ENCODE measurements around the gene NFE2L3. TPM values are rescaled to one million over a fixed set of nuclear protein-coding genes. Genes with fewer than 3 reads are reported as not detected.
A peak's percentile ranks its signal among the peaks of the same experiment; 100 is the strongest.

NFE2L3 gene
- total and polyA plus RNA-seq, 9 of the 15 experiments (the other 6 are each of a cell fraction or from before 2014, with no cell fraction given) = 2.9 to 16.9 (median 12.4) TPM

DNA sequence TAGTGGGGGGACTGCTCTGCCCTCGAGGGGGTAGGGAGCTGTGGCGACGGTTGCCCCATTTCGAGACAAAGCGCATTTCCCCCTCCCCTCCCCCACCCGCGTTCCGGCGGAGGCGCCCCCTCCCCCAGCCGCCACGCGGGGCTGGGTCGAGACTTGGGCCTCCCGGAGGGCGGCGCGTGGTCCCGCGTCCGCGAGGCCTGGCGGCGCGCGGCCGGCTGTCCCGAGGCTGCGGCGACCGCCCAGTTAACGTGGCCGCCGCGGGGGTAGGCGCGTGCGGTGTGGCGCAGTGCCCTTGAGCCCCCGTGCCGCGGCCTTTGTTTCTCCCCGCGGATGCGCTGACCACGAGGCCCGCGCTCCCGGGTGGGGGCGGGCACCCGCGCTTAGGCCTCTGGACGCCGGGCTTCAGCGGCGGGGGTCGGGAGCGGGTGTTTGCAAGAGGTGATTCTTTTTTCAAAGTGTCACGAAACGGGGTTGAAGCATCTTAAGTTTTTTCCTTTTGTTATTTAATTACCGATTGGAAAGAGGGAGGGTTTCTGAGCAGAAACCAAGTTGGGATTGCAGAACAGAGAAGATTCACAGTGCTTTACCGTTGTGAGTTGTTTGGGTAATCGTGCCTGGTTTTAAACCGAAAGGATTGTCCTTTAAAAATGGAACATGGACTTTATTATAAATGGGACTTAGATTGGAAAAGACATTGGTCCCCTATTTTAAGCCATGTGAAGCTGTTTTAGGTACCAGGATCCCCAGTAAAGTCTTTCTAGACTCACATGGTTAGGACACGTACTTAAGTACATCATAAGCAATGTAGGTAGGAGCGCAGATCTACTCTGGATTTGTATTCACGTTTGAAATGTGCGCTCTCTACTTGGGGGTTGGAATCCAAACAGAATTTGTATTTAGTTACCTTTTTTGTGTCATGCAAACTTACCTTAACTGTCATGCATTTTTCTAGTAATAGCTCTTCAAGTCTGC, 50.3 kb downstream of the NFE2L3 start (continued):
- TF ChIP-seq, protein P1, sequence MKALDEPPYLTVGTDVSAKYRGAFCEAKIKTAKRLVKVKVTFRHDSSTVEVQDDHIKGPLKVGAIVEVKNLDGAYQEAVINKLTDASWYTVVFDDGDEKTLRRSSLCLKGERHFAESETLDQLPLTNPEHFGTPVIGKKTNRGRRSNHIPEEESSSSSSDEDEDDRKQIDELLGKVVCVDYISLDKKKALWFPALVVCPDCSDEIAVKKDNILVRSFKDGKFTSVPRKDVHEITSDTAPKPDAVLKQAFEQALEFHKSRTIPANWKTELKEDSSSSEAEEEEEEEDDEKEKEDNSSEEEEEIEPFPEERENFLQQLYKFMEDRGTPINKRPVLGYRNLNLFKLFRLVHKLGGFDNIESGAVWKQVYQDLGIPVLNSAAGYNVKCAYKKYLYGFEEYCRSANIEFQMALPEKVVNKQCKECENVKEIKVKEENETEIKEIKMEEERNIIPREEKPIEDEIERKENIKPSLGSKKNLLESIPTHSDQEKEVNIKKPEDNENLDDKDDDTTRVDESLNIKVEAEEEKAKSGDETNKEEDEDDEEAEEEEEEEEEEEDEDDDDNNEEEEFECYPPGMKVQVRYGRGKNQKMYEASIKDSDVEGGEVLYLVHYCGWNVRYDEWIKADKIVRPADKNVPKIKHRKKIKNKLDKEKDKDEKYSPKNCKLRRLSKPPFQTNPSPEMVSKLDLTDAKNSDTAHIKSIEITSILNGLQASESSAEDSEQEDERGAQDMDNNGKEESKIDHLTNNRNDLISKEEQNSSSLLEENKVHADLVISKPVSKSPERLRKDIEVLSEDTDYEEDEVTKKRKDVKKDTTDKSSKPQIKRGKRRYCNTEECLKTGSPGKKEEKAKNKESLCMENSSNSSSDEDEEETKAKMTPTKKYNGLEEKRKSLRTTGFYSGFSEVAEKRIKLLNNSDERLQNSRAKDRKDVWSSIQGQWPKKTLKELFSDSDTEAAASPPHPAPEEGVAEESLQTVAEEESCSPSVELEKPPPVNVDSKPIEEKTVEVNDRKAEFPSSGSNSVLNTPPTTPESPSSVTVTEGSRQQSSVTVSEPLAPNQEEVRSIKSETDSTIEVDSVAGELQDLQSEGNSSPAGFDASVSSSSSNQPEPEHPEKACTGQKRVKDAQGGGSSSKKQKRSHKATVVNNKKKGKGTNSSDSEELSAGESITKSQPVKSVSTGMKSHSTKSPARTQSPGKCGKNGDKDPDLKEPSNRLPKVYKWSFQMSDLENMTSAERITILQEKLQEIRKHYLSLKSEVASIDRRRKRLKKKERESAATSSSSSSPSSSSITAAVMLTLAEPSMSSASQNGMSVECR (CRISPR knock-in tag; IDR thresholded peaks at IDR 0.05) = 0 out of 2 replicates have a peak, but pooled peaks have one; percentile 15
- TF ChIP-seq ZNF764 (CRISPR knock-in tag; IDR thresholded peaks at IDR 0.05; ENCODE audit: low read depth) (no peak), U2AF2 (optimal IDR thresholded peaks at IDR 0.05; ENCODE audit: low read depth, low read length) (no peak), ZNF408 (CRISPR knock-in tag; IDR thresholded peaks at IDR 0.05; ENCODE audit: low read depth) (no peak), SPI1 (IDR thresholded peaks at IDR 0.05; ENCODE audit: borderline replicate concordance, low read depth, low read length) (no peak), DPF2 (IDR thresholded peaks at IDR 0.05) (no peak), ZNF407 (IDR thresholded peaks at IDR 0.05; ENCODE audit: low read depth) (no peak), KDM1A (IDR thresholded peaks at IDR 0.05) (0 out of 4 replicates have a peak, but pooled peaks of 1 of the 2 experiments have one; percentile 52), ZNF431 (CRISPR knock-in tag; IDR thresholded peaks at IDR 0.05) (no peak), ELF4 (CRISPR knock-in tag; IDR thresholded peaks at IDR 0.05) (no peak), FOXA1 (IDR thresholded peaks at IDR 0.05; ENCODE audit: borderline replicate concordance) (no peak), NFATC3 (IDR thresholded peaks at IDR 0.05) (no peak)
- TF ChIP-seq, protein P2, sequence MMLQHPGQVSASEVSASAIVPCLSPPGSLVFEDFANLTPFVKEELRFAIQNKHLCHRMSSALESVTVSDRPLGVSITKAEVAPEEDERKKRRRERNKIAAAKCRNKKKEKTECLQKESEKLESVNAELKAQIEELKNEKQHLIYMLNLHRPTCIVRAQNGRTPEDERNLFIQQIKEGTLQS (IDR thresholded peaks at IDR 0.05) = no peak
- TF ChIP-seq, protein P2 (CRISPR knock-in tag; conservative IDR thresholded peaks at IDR 0.05) = no peak
